Hematopoietic multipotent progenitor cell (in vitro differentiated cells): ENCODE measurements around the gene DYRK1A. TPM values are rescaled to one million over a fixed set of nuclear protein-coding genes. Genes with fewer than 3 reads are reported as not detected.

ENCODE experiments used
- DNase-seq, 3 donors: peaks; one replicate each; pipeline ENCODE4 v3.0.0-alpha.2; 2011 to 2015; ENCODE audit warnings: low read depth in 2 of 3, low spot score in 2 of 3
- total RNA-seq: library from RNA; depleted of rRNA; stranded (reverse); fragments of >200 nt; gene quantifications from one replicate; pipeline ENCODE4 v1.2.3, GENCODE V29; 2012

The DYRK1A gene
- total RNA-seq, 1 donor = 116 TPM

DNA sequence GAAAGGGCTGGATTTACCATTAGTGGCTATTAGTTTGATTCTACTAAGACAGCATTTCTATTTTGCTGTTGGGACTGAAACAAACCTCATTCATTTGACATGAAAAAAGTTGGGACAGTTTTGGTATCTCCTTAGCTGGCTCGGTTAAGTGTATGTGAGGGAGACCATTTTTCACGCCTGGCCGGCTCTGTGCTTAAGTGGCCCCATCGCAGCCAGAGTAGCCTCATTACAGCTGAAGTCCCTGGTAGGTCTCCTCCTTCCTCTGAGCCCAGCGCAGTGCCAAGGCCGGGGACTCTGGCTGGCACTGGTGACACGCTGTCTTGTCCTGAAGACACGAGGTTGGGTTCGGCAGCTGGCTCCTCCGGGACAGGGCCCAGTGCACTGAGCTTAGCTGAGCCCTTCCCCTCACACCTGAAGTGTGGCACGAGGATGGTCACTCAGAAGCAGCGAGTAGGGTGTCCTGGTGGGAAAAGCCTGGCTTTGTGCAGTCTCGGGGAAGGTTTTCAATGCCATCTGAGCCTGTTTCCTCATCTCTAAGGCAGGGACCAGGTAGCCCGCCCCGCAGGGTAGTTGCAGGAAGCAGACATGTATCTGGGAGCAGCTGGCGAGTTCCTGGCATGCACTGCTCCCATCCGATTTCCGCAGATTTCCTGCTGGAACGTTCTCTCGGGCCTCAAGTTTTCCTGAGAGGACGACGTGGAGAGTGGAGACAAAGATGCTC lies 196.5 kb downstream of the DYRK1A start:
- DNase-seq = no peak

DNA sequence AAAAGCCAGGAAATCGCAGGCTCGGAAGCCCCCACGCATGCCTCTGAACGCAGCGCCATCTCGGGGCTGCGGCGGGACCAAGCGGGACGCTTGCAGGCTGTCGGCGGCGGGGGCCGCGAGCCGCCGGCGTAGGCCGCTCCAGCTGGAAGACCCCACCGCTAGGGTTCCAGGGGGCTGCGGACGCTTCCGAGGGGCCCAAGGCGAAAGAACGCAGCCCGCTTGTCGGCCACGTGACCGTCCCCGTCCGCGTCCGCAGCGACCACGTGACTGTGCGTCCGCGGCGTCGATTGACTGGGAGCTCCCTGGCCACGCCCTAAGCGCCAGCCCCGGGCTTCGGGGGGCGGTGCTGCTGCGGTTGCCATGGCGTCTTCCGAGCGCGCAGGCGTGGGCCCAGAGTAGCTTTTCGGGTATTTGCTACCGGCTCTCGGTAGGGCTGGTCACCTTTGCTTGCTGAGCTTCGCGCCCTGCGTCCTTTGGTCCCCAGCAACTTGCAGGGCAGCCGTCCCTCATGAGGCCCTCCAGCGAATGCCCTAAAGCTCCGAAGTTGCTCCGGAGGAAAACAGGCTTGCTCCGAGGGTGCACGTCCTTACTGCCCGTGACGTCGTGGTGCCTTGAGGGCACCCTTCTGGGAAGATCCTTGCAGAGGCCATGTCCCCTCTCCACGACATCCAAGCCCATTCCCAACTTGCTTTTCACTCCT lies 197.2 kb downstream of the DYRK1A start:
- peak; percentile 82 to 96 (median 95) for DNase-seq

DNA sequence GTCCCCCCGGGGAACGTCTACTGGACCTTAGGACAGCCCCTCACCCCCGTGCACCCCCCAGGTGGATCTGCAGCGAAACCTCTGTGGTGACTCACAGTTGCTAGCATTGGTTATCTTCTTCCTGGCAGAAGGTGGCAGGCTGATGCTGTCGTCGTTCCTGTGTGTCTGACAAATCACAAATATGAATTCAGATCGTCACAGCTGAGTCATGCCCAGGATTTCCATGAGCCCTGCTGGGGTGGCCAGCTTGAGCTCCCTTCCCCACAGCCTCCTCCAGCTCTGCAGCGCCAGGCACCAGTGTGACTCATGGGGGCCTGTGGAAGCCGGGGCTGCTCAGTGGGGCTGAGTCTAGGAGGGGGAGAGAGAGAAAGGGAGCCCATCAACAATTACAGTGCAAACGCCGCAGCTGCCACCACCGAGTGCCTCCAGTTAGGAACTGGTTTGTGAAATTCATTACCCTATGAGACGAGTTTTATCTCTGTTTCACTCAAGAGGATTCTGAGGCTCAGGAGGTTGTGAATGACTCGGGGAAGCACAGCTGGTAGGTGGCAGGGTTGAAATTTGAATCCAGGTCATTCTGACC lies 197.9 kb downstream of the DYRK1A start:
- peak; percentile 65 to 99 (median 99) for DNase-seq

DNA sequence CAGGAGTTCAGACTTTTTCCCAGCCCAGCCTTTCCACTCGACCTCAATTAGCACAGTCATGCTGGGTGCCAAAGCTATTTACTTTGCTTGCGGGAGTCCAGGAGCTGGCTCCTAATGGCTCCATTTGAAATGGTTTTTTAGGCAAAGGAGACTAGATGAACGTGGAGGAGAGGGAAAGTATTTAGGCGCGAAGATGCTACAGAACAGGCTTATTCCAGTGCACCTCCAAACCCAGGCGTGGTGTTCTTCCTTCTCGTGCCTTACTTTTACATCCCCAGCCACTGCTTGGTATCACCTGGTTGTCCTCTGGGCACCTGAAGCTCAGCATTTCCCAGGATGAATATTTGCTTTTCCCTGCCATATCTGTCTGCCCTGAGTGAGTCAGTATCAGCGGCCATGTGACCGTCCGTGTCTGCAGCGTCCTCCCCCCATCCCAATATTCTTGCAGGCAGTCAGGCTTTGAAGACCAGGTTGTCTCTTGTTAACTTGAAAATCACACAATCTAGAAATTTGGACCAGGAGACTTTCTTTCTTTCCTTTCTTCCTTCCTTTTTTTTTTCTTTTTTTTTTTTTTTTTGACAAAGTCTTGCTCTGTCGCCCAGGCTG lies 198.5 kb downstream of the DYRK1A start:
- no peak for DNase-seq

DNA sequence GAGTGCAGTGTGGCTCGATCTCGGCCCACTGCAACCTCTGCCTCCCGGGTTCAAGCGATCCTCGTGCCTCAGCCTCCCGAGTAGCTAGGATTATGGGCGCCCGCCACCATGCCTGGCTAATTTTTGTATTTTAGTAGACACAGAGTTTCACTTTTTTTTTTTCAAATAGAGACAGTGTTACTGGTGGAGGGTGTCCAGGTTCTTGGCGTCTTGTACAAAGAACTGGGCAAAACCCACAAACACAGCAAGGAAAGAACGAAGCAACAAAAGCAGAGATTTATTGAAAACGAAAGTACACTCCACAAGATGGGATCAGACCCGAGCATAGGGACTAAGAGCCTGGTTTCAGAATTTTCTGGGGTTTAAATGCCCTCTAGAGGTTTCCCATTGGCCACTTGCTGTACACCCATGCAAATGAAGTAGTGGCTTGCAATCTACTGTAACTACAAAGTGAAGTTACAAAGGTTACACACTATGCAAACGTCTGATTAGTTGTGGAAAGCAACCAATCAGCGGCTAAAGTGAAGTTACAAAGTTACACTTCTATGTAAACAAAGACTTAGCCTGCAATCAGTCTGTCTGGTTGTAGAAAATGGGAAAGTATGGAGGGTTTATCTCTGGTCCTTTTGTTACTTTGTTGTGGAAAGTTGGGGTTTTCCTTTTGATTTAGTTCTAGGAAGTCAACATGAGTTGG lies 199.1 kb downstream of the DYRK1A start:
- peak in 1 of 3 donors; percentile 38 for DNase-seq

DNA sequence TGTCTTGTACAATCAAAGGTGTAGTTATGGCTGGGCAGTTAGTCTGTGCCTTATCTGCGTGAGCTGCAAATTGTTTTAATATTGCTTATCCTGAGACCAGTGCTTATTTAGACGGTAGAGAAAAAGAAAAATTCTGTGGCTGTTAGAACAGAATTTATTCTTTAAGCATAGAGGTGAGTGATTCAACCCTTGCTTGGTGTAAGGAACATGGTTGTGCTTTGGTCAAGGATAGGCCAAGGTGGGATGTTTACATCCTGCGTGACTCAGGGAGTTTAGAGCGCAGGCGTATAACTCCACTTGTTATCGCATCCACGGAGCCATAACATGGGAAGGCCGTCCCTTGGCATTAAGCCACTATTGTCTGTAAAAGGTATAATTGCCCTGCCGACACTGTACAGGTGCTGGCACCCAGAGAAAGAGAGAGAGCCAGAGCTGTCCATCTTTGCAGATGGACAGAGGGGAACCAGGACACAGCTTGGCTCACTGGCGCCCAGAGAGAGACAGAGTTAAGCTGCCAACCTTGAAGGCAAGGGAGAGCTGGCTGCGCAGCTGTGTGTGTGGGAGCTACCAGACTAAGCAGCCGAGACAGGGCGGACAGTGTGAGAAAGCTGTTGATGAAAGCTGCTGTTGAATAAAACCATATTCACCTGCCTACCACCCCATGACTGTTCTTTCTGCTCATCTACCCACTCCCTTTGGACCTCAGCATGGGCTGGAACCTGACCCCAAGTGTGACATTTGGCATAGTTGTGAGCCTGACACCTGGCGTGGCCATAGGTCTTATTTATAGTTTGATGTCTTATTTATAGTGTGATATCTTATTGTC lies 200.4 kb downstream of the DYRK1A start:
- no peak for DNase-seq

DNA sequence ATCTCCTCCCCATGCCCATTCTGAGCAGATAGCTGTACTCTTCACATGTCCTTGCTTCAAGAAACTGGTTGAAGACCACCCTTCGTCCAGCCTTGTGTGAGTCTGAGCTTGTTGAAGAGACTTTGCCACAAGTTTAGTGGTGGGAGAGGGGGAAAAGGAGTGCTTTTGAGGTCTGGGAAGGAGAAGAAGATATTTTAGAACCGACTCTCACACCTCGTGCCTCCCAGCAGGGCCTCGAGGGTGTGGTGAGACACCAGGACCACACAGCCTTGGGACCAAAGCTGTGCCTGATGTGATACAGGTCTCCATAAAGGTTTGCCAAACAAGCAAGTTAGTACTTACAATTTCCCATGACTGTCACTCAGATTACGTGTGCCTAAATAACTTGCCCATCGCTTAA lies 201.8 kb downstream of the DYRK1A start:
- DNase-seq = no peak

DNA sequence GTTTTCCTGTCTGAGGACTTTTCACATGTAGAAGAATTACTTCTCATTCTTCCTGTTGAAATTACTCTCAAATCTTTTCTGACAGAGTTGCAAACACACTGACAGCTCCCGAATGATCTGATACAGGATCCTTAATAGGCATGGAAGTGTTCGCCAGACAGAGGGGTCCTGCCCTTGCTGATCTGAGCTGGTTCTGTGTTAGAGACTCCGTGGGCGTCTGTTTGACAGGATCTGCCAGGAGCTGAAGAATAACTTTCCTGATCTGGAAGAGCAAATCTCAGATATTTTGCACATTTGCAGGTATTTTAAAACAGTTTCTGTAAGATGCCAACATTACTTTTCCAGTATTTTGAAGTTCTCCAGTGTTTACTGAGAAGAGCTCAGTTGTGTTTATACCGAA lies 202.3 kb downstream of the DYRK1A start:
- DNase-seq = no peak

DNA sequence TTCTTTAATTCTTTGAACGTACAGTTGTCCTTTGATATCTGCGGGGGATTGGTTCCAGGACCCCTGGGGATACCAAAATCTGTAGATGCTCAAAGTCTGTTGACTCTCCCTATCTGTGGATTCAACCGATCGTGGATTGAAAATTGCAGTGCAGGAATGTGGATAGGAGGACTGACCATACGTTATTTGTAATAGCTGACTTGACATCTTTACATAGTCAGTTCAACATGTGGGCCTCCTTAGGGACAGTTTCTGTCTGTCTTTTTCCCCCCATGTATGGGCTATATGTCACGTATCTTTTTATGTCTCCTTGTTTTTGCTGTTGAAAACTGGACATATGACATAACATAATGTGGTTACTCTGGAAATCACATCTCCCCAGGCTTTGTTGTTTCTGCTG lies 204.9 kb downstream of the DYRK1A start:
- no peak for DNase-seq

DNA sequence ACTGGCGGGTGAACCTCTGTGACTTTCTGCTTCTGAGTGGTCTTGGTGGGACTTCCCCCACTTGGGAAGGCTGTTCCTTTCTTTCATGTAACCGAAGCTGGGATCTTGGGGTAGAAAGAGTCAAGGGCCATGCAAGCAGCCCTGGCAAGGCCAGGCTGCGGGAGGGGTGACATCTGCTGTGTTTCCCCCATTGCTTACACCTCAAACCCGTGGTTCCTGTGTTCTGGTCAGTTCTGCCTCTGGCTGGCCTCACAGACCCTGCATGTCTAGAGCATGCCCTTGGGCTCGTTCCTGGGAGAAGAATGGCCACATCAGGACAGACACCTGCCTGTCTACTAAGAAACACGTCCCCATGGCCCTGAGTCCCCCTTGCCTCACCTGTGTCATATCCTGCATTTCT lies 207.7 kb downstream of the DYRK1A start:
- DNase-seq = no peak

DNA sequence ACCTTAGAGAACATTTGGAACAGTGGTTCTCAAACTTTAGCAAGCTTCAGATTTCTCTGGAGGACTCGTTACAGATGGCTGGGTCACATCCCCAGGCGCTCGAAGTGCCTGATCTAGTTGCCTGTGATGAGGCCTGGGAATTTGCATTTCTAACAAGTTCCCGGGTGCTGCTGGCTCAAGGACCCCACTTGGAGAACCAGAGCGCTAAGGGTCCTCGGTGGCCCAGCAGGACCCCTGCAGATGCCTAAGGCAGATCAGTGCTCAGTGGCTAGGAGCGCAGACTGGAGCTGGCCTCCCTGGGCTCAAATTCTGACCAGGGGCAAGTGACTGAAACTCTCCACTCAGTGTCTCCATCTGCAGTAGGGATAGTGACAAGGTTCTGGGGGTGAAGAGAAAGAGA lies 208.2 kb downstream of the DYRK1A start:
- no peak for DNase-seq

DNA sequence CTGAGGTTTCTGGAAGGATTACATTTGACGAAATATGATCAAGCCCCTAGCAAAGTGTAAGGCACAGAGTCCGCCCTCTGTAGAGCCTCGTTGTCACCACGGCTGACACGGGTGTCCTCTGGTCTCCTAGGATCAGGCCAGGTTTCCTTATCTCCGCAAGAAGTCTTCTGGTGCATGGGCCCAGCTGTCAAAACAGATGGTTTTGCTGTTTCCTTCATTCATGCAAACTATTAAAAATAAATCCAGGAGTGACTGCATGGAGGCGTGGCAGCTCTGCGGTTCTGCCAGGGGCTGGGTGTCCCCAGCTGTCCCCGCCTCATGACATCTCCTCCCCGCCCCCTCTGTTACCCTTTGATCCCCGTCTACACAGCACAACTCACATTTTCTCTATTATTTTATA lies 209.0 kb downstream of the DYRK1A start:
- DNase-seq = no peak

Other genes starting within 250 kb of the DYRK1A start
- 51.7 TPM for gene VPS26C, start 99.4 kb upstream of the DYRK1A start, total RNA-seq